BJ (cell line): Measurements from ENCODE around the gene CHST8. TPM values are rescaled to one million over a fixed set of nuclear protein-coding genes. Genes with fewer than 3 reads are reported as not detected.

Experiments
- CTCF ChIA-PET: fragments of 350-600 bp; formaldehyde crosslinking; extraction: SDS; loops from one replicate; lab custom pipeline; 2021; ENCODE audit warnings: antibody characterized with exemption, inconsistent platforms; lab: Yijun Ruan, JAX
- POLR2A ChIA-PET: fragments of 300-600 bp; sonication (Branson Sonifier 250); formaldehyde crosslinking; extraction: SDS; loops from one replicate; lab custom pipeline; 2021; ENCODE audit warnings: antibody characterized with exemption; lab: Charles Lee
- DNase-seq: peaks from one replicate; pipeline ENCODE4 v3.0.0-alpha.2; 2011; ENCODE audit warnings: low read depth
- H3K27me3 ChIP-seq: 2 replicates; pipeline ENCODE4 v1.6.0; 2011; ENCODE audit warnings: low read length; ENCODE audit not compliant: control insufficient read depth, insufficient read depth
- H3K36me3 ChIP-seq: 2 replicates; pipeline ENCODE4 v1.5.1; 2011; ENCODE audit warnings: low read length; ENCODE audit not compliant: control insufficient read depth, insufficient read depth
- H3K4me3 ChIP-seq: 2 replicates; pipeline ENCODE4 v1.5.1; 2011; ENCODE audit warnings: low read depth, mild to moderate bottlenecking, control low read depth, low read length
- polyA plus RNA-seq: library from polyadenylated mRNA; depleted of rRNA; stranded (reverse); fragments of >200 nt; gene quantifications from 2 replicates; pipeline ENCODE4 v1.2.3, GENCODE V29; 2011
- TF ChIP-seq, protein P1 (sequence below): IDR thresholded peaks from 2 replicates; pipeline ENCODE4 v1.5.1; 2011; ENCODE audit warnings: low read depth, mild to moderate bottlenecking, control low read depth, inconsistent platforms, low read length, moderate library complexity; ENCODE audit not compliant: insufficient read depth

CHST8 gene
- polyA plus RNA-seq, 1 experiment: 0.09 TPM

GRCh38 chr19:33747273-33747672, 125.5 kb downstream of the CHST8 start:
- ChIA-PET POLR2A (no interaction called here), CTCF (interaction anchor here (1.0 to 1.2 kb wide), 2 partner anchors 11 to 349 kb away, joined by 3 to 4 read pairs; no protein-coding TSS in a partner anchor)
- TF ChIP-seq, protein P1, sequence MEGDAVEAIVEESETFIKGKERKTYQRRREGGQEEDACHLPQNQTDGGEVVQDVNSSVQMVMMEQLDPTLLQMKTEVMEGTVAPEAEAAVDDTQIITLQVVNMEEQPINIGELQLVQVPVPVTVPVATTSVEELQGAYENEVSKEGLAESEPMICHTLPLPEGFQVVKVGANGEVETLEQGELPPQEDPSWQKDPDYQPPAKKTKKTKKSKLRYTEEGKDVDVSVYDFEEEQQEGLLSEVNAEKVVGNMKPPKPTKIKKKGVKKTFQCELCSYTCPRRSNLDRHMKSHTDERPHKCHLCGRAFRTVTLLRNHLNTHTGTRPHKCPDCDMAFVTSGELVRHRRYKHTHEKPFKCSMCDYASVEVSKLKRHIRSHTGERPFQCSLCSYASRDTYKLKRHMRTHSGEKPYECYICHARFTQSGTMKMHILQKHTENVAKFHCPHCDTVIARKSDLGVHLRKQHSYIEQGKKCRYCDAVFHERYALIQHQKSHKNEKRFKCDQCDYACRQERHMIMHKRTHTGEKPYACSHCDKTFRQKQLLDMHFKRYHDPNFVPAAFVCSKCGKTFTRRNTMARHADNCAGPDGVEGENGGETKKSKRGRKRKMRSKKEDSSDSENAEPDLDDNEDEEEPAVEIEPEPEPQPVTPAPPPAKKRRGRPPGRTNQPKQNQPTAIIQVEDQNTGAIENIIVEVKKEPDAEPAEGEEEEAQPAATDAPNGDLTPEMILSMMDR: no peak
- no peak for DNase-seq
- Histone ChIP-seq H3K36me3 (no peaks in the 10 kb centered on the region), H3K27me3 (no peaks in the 10 kb centered on the region; the same call in 1 of the 2 replicates), H3K4me3 (no peak overlapping the region)

GRCh38 chr19:33748231-33748630, 126.5 kb downstream of the CHST8 start:
- no peak for DNase-seq
- POLR2A ChIA-PET: no interaction called here

DNA sequence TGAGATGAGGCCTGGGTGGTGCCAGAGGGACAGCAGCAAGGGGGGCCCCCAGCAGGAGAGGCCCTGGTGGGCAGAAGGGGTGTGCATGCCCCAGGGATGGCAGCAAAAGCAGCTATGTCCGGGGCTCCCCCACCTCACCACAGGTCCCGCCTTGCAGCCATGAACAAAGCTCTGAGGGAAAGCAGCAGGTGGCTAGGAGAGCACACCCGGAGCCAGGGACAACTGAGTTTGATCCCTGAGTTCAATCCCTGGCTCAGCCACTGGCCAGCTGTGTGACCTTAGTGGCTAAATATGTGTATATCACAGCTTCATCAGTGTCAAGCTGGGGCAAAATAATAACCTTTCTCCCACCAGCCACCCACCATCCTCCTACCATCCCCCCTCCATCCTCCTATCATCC, 127.3 kb downstream of the CHST8 start:
- no peaks in the 10 kb centered on the region for H3K36me3 ChIP-seq
- no peak overlapping the region for H3K4me3 ChIP-seq
- TF ChIP-seq, protein P1: no peak
- ChIA-PET POLR2A (no interaction called here), CTCF (interaction anchor here (0.6 to 0.7 kb wide), 2 partner anchors 29 to 1338 kb away, joined by 3 to 4 read pairs; no protein-coding TSS in a partner anchor)
- H3K27me3 ChIP-seq: no peaks in the 10 kb centered on the region; the same call in 1 of the 2 replicates
- DNase-seq: no peak

More at GRCh38 chr19:33748231-33748630, 126.5 kb downstream of the CHST8 start:
- TF ChIP-seq, protein P1: no peak
- no peak overlapping the region for H3K4me3 ChIP-seq
- H3K27me3 ChIP-seq: no peaks in the 10 kb centered on the region; the same call in 1 of the 2 replicates
- CTCF ChIA-PET: no interaction called here
- H3K36me3 ChIP-seq: no peaks in the 10 kb centered on the region

DNA sequence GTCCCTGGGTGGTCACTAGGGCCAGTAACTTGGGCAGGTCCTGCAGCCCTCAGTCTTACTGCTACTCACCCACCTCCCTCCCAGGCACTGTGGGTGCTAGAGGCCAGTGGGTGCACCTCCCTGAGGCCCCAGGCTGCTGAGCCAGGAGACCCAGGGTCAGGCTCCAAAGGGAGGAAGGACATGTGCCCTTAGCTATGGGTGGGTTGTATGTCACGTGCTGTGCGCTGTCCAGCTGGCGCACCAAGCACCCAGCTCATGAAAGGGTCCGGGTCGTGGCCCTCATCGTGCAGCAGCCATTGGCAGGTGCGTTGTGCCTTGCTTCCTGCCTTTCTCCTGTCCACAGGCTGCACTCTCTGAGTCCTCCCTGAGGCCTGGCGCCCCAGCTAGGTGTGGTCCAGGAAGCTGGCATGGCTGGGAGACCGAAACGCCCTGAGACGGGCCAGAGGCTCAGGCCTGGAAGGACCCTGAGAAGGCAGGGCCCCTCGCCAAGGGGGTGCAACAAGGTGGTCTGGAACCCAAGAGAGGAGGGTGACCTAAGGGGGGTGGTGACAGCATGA, 127.9 kb downstream of the CHST8 start:
- CTCF ChIA-PET: interaction anchor here (0.7 kb wide), 1 partner anchor 28 kb away, joined by 3 read pairs; no protein-coding TSS in a partner anchor
- TF ChIP-seq, protein P1: no peak

GRCh38 chr19:33750587-33751435, 129.1 kb downstream of the CHST8 start:
- DNase-seq: no peak
- H3K36me3 ChIP-seq: no peaks in the 10 kb centered on the region
- H3K4me3 ChIP-seq: no peak overlapping the region
- peaks cover 3% of the 10 kb centered on the region for H3K27me3 ChIP-seq
- ChIA-PET POLR2A (no interaction called here), CTCF (interaction anchor here (1.3 kb wide), 1 partner anchor 27 kb away, joined by 4 read pairs; no protein-coding TSS in a partner anchor)
- TF ChIP-seq, protein P1: no peak

More for the DNA sequence above, 127.9 kb downstream of the CHST8 start:
- Histone ChIP-seq H3K4me3 (no peak overlapping the region), H3K27me3 (no peaks in the 10 kb centered on the region; the same call in 1 of the 2 replicates), H3K36me3 (no peaks in the 10 kb centered on the region)
- no peak for DNase-seq
- POLR2A ChIA-PET: no interaction called here
